ENCODE results near the gene RFX7.

DNA sequence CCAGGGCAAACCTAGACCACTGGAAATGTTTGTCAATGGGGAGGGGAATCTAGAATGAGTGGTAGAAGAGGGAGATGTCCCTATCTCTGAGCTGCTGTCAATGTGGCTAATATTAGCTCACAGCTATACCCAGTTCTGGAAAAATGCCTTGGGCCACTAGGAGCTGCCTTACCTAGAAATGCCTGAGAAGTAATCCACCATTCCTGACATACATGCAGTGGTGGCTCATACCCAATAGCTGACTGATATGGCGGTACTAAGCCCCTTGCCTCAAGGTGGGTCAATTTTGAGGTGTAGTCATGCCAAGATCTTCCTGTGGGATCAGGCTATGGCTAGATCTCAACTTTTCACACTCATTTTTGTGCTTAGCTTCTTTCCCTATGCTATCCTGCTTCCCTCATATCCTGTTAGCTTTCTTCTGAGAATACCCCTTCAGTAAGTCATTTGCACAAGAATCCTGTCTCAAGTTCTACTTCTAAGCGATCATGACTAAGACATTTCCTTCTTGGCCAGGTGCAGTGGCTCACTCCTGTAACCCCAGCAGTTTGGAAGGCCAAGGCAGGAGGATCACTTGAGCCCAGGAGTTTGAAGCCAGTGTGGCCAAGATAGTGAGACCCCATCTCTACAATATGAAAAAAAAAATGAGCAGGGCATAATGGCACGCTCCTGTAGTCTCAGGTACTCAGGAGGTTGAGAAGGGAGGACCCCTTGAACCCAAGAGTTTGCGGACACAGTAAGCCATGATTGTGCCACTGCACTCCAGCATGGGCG, 49.1 kb upstream of the RFX7 start:
- TF ChIP-seq, protein P1, sequence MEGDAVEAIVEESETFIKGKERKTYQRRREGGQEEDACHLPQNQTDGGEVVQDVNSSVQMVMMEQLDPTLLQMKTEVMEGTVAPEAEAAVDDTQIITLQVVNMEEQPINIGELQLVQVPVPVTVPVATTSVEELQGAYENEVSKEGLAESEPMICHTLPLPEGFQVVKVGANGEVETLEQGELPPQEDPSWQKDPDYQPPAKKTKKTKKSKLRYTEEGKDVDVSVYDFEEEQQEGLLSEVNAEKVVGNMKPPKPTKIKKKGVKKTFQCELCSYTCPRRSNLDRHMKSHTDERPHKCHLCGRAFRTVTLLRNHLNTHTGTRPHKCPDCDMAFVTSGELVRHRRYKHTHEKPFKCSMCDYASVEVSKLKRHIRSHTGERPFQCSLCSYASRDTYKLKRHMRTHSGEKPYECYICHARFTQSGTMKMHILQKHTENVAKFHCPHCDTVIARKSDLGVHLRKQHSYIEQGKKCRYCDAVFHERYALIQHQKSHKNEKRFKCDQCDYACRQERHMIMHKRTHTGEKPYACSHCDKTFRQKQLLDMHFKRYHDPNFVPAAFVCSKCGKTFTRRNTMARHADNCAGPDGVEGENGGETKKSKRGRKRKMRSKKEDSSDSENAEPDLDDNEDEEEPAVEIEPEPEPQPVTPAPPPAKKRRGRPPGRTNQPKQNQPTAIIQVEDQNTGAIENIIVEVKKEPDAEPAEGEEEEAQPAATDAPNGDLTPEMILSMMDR (IDR thresholded peaks at IDR 0.05; ENCODE audit: low read depth, low read length), result no peak
- TF ChIP-seq MYC (IDR thresholded peaks at IDR 0.05; ENCODE audit: low read depth, low read length), result no peak

Data from NB4 (cell line).